ENCODE data around the gene CERS3.

CERS3 gene

DNA sequence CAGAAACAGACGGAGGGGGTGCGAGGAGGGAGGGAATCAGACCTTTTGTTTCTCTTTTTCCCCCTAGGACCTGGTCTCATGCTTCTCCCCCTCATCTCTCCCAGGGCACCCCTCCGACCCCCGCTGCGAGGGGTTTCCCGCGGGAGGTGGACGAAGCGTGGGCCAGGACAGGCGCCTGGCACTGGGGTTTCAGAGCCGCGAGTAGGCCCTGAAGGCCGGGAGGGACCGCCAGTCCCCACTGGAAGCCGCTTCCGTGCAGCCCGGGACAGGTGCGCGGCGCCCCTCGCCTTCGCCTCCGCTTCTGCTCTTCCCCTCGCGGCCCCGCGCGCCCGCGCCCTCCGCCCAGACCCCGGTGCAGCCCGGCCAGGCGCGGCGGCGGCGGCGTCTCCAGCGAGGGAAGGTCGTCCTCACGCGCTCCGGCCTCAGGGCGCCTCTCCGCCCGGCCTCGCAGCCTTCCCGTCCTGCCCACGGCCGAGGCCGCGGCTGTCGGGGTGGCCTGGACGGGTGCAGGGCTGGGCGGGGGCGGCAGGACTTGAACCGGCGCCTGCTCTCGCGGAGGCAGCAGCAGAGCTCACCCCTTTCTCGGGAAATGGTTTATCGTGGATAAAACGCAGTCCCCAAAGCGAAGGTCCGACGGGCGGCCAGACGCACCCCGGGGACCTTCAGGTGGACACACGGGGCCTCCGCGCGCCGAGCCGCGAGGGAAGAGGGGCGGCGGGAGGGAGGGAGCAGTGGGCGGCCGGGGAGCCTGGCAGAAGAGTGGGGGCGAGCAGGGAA lies 155.4 kb downstream of the CERS3 start:
- DNase-seq: no peak

DNA sequence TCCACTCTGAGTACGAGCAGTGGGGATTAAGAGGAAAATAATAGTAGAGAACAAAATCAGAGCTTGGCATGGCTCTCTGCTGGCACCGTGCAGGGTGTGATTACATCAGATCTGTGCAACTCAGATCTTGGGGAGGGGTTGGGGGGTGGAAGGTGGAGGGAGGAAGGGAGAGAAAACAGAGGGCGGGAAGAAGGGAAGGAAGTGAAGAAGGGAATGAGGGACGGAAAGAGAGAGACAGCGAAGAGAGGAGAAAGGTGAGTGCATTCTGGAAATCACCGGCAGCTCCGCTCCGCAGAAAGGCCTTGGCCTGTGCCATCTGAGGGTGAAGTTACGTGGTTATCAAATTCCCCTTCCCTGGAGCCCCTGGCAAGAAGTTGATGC lies 156.0 kb downstream of the CERS3 start:
- DNase-seq: no peak

DNA sequence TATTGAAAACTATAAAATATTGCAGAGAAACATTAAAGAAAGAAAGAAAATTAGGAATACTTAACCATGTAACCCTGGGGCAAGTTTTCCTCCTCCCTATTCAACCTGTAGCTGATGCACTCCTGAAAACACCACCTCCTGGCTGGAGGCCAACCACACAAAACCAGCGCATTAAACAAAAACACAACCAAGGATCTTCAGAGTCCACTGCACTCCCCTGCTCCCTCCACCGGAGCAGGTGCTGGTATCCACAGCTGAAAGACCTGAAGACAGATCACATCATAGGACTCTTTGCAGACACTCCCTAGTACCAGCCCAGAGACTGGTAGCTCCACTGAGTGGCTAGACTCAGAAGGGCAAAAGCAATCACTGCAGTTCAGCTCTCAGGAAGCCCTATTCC lies 173.4 kb downstream of the CERS3 start:
- no peak for DNase-seq

DNA sequence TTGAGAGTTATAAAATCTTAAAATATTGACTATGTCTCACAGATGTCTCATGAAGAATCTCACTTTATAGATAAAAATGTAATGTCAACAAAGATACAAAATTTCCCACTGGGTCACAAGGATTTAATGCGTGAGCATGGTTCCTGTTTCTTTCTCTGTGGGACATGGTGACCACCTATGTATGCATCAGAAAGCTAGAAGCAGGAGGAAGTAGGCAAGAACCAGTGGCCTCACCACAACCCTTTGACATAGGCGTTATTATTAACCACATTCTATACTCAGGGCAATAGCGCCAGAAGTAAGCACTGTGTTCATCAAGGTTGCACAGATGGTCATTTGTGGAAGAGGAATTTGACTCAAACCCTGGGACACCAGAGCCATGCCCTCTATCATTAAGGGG lies 175.3 kb downstream of the CERS3 start:
- no peak for DNase-seq

DNA sequence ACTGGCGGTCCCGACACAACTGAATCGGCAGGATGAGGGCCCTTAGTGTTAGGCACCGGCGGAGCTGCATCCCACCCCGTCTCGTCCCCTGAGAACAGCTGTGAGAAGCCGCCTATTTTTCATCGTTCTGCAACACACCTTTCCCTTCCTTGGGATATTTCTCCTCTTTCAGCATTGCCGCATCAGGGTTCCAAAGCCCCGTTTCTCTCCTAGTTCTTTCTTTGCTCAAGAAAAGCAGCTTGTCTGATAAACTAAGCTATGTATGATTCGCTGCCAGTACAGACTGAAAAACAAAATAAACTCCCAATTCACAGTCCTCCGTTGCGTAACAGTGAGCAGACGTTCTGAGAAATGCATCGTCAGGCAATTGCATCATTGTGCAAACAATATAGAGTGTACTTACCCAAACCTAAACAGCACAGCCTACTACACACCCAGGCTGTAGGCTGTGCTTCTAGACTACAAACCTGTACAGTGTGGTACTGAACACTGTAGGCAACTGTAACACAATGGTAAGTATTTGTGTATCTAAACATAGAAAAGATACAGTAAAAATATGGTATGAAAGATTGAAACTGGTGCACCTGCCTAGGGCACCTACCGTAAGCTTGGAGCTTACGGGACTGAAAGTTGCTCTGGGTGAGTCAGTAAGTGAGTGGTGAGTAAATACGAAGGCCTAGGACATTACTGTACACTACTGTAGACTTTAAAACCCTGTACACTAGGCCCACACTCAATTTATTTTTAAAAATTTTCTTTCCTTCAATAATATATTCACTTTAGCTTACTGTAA lies 178.1 kb downstream of the CERS3 start:
- DNase-seq: no peak
